GM20000 (cell line): ENCODE measurements around the gene MAMLD1.

Experiments used
- DNase-seq: peaks from one replicate; pipeline ENCODE4 v3.0.0; 2012; ENCODE audit warnings: low spot score
- TF ChIP-seq, protein P1 (sequence below): IDR thresholded peaks from 2 replicates; pipeline ENCODE4 v1.5.1; 2012; ENCODE audit warnings: mild to moderate bottlenecking, control low read depth; ENCODE audit errors: extremely low read depth, missing control alignments

The MAMLD1 gene

DNA sequence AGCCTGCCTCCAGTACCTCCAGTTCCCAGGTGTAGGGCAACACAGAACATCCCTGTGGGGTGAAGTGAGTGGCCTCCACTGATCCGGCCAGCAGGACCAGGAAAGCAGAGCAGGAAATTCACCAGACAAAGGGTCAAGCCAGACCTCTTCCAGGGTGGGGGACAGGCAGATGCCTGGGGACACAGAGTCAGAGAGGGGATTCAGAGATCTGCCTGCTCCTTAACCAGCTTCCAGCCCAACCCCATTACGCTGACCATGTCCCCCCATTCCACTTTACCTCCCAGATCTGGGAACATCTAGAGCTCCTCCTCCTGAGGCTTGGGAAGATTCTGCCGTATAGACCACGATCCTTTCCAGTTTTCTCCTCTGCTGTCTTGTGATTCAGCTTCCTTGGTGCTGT, 132.4 kb downstream of the MAMLD1 start:
- no peak for DNase-seq
- TF ChIP-seq, protein P1, sequence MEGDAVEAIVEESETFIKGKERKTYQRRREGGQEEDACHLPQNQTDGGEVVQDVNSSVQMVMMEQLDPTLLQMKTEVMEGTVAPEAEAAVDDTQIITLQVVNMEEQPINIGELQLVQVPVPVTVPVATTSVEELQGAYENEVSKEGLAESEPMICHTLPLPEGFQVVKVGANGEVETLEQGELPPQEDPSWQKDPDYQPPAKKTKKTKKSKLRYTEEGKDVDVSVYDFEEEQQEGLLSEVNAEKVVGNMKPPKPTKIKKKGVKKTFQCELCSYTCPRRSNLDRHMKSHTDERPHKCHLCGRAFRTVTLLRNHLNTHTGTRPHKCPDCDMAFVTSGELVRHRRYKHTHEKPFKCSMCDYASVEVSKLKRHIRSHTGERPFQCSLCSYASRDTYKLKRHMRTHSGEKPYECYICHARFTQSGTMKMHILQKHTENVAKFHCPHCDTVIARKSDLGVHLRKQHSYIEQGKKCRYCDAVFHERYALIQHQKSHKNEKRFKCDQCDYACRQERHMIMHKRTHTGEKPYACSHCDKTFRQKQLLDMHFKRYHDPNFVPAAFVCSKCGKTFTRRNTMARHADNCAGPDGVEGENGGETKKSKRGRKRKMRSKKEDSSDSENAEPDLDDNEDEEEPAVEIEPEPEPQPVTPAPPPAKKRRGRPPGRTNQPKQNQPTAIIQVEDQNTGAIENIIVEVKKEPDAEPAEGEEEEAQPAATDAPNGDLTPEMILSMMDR = no peak

DNA sequence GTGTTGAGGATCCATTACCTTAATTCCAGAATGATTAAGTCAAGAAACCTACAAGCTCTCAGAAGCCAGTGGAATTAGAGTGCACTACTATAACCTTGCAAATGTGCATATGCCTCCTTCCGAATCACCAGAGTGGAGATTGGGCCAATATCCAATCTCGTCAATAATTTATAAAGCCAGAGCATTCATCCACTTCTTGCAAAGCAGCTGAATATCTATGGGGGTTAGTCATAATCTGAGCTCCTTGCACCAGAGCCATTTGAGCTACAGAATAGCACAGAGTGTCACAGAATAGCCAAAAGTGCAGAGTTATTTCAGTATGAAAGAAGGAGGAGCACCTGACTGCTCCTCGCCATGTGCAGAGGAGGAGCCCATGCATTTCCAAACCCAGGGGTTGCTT, 136.1 kb downstream of the MAMLD1 start:
- DNase-seq = no peak
- TF ChIP-seq, protein P1 = no peak

DNA sequence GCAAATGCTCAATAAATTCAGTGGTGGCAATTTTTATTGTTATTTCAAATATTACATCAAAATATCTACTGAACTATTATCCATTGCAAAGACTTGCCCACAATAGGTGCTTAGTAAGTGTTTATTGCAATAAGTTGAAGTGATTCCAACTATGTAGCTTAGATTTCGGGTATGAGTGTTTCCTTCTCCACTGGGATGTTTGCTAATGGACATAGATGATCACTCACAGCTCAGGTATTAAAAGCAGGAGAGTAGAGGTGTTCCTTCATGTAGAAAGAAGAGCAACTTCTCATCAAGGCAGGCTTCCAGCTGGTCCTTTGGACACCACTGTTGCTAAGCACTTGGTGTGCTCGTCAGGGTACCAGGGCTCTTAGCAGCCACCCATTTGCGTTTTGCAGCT, 139.0 kb downstream of the MAMLD1 start:
- no peak for DNase-seq
- TF ChIP-seq, protein P1 = no peak

DNA sequence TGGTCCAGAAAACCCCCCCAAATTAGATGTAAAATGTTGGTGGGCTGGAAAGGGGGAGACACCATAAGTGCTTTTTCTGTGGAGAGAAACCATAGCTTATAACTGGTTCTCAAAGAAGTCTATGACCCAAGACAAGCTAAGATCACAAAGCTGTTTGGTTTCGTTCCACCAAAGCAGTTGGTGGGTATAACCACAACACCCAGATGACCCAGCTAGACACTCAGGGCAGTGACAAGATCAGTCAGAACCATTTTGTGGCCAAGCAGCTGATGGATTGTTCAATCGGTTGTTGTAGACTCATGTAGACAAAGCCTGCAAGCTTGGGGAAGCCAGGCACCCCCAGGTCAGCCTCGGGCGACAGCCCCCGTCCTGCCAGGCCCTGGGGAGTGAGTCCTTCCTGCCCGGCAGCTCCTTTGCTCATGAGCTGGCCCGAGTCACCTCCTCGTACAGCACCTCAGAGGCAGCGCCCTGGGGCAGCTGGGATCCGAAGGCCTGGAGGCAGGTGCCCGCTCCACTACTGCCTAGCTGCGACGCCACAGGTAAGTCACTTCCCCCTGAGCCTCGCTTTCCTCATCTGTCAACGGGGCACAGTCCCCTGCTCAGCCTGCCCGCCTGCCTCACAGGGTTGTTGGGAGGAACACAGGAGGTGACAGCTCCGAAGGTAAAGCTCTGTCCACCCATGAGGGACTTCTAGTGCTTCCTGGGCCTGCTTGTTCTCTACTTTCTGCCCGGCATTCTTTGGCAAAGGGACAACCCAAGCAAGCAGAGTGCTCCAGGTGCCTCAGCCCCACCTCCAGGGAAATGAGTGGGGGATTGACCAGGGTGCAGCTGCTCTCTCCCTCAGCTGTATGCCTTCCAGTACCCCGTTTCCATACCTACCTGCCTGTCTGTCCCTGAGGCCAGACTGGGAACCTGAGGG, 140.1 kb downstream of the MAMLD1 start:
- TF ChIP-seq, protein P1 = no peak
- no peak for DNase-seq

DNA sequence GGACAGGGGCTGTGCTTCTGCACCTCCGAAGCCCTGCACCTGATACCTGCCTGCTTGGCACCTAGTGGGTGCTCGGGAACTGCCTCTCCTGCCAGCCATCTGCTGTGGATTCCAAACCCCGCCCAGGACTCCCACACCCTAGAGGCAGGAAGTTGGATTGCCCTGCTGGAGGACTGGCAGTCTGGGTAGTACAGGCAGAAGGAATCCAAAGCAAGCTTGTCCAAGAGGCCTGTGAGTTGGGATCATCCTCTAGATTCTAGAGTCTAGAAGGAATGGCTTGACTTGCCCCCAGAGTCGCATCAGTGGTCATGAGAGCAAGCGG, 140.7 kb downstream of the MAMLD1 start:
- no peak for DNase-seq
- TF ChIP-seq, protein P1 = no peak

DNA sequence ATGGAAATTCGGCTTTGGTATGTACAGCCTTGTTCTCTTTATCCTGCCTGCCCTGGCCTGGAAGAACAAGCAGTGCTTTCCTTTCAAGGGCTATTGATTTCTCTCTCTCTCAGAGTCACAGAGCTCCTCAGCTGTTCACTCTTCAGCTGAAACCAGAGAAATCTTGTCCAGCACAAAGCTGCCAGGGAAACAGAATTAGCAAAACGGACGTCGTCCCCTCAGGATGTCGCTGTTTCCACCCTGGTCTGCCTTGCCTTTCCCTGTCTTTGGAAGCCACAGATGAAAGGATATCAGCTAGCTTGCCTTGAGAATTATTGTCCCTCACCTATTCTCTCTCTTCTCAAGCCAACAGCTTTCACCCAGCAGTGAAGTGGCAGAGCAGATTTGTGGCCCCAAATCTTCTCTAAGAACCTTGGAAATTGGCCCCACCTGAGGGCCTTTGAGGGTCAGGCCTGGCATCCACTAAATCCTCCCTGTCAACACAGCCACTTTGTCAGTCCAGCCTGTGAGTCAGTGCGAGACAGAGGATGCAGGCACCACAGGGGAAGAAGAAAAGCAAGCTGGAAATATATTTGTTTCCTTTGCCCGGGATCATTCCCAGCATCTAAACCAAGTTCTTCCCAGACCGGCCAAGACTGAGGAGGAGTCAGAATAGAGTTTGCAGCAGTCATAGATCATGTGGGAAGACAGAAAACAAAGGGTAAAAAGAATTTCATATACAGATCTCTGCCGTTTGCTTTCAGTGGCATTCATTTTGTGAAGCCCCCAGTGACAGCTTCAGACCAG, 141.5 kb downstream of the MAMLD1 start:
- TF ChIP-seq, protein P1 = no peak
- DNase-seq = no peak

DNA sequence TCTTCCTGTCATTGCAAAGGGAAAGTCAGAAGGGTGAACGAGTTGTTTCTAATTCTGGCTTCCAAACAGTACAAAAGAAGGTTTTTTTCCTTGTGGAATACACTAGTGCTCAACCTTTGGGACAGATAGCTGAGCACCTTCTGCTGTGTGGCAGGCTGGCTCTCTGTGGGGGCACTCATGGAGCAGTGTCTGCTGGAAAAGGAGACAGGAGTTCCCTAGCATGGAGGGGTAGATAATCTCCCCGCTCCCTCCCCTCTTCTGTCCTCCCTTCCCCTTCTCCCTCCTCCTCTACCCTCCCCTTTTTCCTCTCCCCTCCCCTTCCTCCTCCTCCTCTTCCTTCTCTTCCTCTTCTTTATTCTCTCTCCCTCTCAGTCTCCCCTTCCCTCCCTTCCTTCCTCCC, 142.9 kb downstream of the MAMLD1 start:
- TF ChIP-seq, protein P1 = no peak
- DNase-seq = no peak
